Activated T-cell treated with anti-CD3 and anti-CD28 coated beads, Interleukin-2, amount 50 U/mL, for 4 hours (primary cell): ENCODE results near the gene EID2. TPM values are rescaled to one million over a fixed set of nuclear protein-coding genes. Genes with fewer than 3 reads are reported as not detected.
A peak's percentile ranks its signal among the peaks of the same experiment; 100 is the strongest.

ENCODE experiments used
- ATAC-seq, 2 donors: fragments of 200-7000 bp; cut with Tn5 transposase; one replicate each; pipeline ENCODE4 v1.10.0; 2021
- DNase-seq: peaks from one replicate; pipeline ENCODE4 v3.0.0-alpha.2; 2020
- H3K27me3 Mint-ChIP-seq: one replicate; pipeline ENCODE4 v1.8.0; 2021; ENCODE audit warnings: low read depth, mixed read lengths
- H3K36me3 Mint-ChIP-seq: one replicate; pipeline ENCODE4 v1.8.0; 2022; ENCODE audit warnings: mixed read lengths; ENCODE audit not compliant: insufficient read depth
- H3K4me1 Mint-ChIP-seq: one replicate; pipeline ENCODE4 v1.8.0; 2021; ENCODE audit warnings: low read depth, mixed read lengths
- H3K4me3 Mint-ChIP-seq: one replicate; pipeline ENCODE4 v1.8.0; 2021; ENCODE audit warnings: mild to moderate bottlenecking, moderate library complexity, mixed read lengths
- H3K9me3 Mint-ChIP-seq: one replicate; pipeline ENCODE4 v1.8.0; 2021; ENCODE audit warnings: mixed read lengths
- total RNA-seq, 3 donors: library from RNA; stranded (reverse); gene quantifications; one replicate each; pipeline ENCODE4 v1.2.1, GENCODE V29; 2021

EID2 gene
- total RNA-seq, 3 donors from 2014 or later, result 14.9 to 16.5 (median 16.1) TPM

DNA sequence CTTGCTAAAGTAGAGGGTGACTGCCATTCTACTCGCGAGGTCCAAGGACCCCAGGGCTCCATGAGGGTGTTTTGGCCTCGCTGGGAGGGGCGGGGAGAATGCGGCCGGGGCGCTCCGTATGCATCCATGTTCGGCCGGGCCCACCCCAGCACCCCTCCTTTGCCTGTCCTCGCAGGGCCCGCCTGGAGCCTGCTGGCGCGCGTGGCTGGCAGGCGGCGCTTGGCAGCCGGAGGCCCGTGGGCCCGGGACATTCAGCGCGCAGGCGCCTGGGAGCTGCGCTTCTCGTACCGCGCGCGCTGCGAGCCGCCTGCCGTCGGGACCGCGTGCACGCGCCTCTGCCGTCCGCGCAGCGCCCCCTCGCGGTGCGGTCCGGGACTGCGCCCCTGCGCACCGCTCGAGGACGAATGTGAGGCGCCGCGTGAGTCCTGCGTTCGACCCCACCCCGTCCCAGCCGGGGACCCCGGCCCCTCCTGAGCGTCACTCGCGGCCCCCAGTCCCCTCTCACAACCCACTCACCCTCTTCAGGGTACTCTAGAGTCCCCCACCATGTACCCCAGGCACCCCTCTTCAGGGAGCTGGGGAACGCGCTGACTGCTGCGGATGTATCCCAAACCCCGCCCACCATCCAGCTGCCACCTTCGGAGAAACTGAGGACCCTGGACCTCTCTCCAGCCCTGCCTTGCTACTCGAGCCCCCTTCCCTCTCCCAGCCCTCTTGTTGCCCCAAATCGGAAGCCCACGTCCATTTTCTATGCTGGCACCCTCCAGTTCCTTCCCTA is 37.1 kb downstream of the EID2 start:
- ATAC-seq, result peak; percentile 53 to 60
- peak; percentile 75 for DNase-seq
- peaks cover 70% of the 10 kb centered on the region for H3K27me3 Mint-ChIP-seq
- H3K9me3 Mint-ChIP-seq, result no peaks in the 10 kb centered on the region
- no peaks in the 10 kb centered on the region for H3K36me3 Mint-ChIP-seq
- peaks cover 28% of the 10 kb centered on the region for H3K4me1 Mint-ChIP-seq
- no peak overlapping the region for H3K4me3 Mint-ChIP-seq

GRCh38 chr19:39501340-39501739 is 38.6 kb downstream of the EID2 start:
- H3K4me1 Mint-ChIP-seq, result peaks cover 18% of the 10 kb centered on the region
- H3K27me3 Mint-ChIP-seq, result peaks cover 68% of the 10 kb centered on the region
- no peaks in the 10 kb centered on the region for H3K9me3 Mint-ChIP-seq
- ATAC-seq (no peak), DNase-seq (no peak)
- H3K36me3 Mint-ChIP-seq, result no peaks in the 10 kb centered on the region
- no peak overlapping the region for H3K4me3 Mint-ChIP-seq

GRCh38 chr19:39500543-39500942 is 39.4 kb downstream of the EID2 start:
- ATAC-seq, result no peak
- peaks cover 18% of the 10 kb centered on the region for H3K4me1 Mint-ChIP-seq
- no peaks in the 10 kb centered on the region for H3K9me3 Mint-ChIP-seq
- no peak for DNase-seq
- no peaks in the 10 kb centered on the region for H3K36me3 Mint-ChIP-seq
- H3K4me3 Mint-ChIP-seq, result no peak overlapping the region
- H3K27me3 Mint-ChIP-seq, result peaks cover 67% of the 10 kb centered on the region

- DNase-seq, result no peak
- peaks cover 18% of the 10 kb centered on the region for H3K4me1 Mint-ChIP-seq
- H3K9me3 Mint-ChIP-seq, result no peaks in the 10 kb centered on the region
- H3K4me3 Mint-ChIP-seq, result peak overlapping the region; percentile 17
- peaks cover 66% of the 10 kb centered on the region for H3K27me3 Mint-ChIP-seq
- no peaks in the 10 kb centered on the region for H3K36me3 Mint-ChIP-seq
- ATAC-seq, result no peak
Observed at GRCh38 chr19:39499932-39500331, 40.0 kb downstream of the EID2 start.

DNA sequence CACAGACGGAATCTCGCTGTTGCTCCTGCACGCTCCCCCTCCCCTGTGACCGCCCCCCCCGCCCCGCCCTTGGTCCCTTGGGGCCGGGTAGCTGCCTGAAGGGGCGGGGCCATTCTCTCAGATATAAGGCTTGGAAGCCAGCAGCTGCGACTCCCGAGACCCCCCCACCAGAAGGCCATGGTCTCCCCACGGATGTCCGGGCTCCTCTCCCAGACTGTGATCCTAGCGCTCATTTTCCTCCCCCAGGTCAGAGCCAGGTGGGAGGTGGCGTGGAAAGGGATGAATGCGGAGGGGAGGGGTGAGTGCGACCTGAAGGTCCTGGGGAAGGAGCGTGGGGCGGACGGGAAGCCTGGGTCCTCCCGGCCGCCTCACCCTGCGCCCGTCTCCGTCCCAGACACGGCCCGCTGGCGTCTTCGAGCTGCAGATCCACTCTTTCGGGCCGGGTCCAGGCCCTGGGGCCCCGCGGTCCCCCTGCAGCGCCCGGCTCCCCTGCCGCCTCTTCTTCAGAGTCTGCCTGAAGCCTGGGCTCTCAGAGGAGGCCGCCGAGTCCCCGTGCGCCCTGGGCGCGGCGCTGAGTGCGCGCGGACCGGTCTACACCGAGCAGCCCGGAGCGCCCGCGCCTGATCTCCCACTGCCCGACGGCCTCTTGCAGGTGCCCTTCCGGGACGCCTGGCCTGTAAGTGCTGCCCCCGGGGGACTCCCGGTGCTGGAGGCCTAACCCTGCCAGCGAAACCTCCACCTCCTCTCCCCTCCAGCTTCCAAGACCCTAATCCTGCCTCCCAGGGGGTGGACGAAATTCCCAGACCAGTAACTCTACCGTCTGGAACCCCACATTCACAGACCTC is 40.9 kb downstream of the EID2 start, which contains the start of gene DLL3:
DLL3 (plus strand) TSS at position 150 of the 845 bp plus-strand sequence; CDS start at position 178, 28 bp downstream.
- Mint-ChIP-seq H3K27me3 (peaks cover 56% of the 10 kb centered on the region), H3K36me3 (no peaks in the 10 kb centered on the region), H3K4me1 (peaks cover 18% of the 10 kb centered on the region), H3K9me3 (no peaks in the 10 kb centered on the region), H3K4me3 (peak within 1 kb of the TSS; percentile 69)
- no peak for DNase-seq
- peak; percentile 20 to 36 for ATAC-seq

GRCh38 chr19:39497996-39498797 is 41.8 kb downstream of the EID2 start:
- ATAC-seq (peak; percentile 38 to 44), DNase-seq (no peak)
- Mint-ChIP-seq H3K4me3 (peak overlapping the region; percentile 69), H3K27me3 (peaks cover 48% of the 10 kb centered on the region), H3K9me3 (no peaks in the 10 kb centered on the region), H3K36me3 (no peaks in the 10 kb centered on the region), H3K4me1 (peaks cover 16% of the 10 kb centered on the region)

- no peaks in the 10 kb centered on the region for H3K9me3 Mint-ChIP-seq
- no peak for DNase-seq
- peaks cover 14% of the 10 kb centered on the region for H3K4me1 Mint-ChIP-seq
- H3K27me3 Mint-ChIP-seq, result peaks cover 45% of the 10 kb centered on the region
- no peak overlapping the region for H3K4me3 Mint-ChIP-seq
- no peak for ATAC-seq
- H3K36me3 Mint-ChIP-seq, result no peaks in the 10 kb centered on the region
Observed at GRCh38 chr19:39497701-39497995, 42.3 kb downstream of the EID2 start.

- H3K27me3 Mint-ChIP-seq, result peaks cover 37% of the 10 kb centered on the region
- no peaks in the 10 kb centered on the region for H3K36me3 Mint-ChIP-seq
Observed at GRCh38 chr19:39496063-39496462, 43.9 kb downstream of the EID2 start.

GRCh38 chr19:39494661-39495060 is 45.3 kb downstream of the EID2 start:
- H3K9me3 Mint-ChIP-seq, result no peaks in the 10 kb centered on the region
- peaks cover 12% of the 10 kb centered on the region for H3K4me1 Mint-ChIP-seq
- H3K36me3 Mint-ChIP-seq, result no peaks in the 10 kb centered on the region
- no peak overlapping the region for H3K4me3 Mint-ChIP-seq
- H3K27me3 Mint-ChIP-seq, result peaks cover 25% of the 10 kb centered on the region
- ATAC-seq, result no peak
- DNase-seq, result no peak

More at GRCh38 chr19:39496063-39496462, 43.9 kb downstream of the EID2 start:
- no peak for ATAC-seq
- Mint-ChIP-seq H3K9me3 (no peaks in the 10 kb centered on the region), H3K4me1 (peaks cover 14% of the 10 kb centered on the region), H3K4me3 (no peak overlapping the region)
- no peak for DNase-seq

GRCh38 chr19:39492788-39493187 is 47.2 kb downstream of the EID2 start:
- H3K4me3 Mint-ChIP-seq, result no peak overlapping the region
- peaks cover 12% of the 10 kb centered on the region for H3K36me3 Mint-ChIP-seq
- H3K4me1 Mint-ChIP-seq, result no peaks in the 10 kb centered on the region
- DNase-seq (no peak), ATAC-seq (no peak)
- H3K27me3 Mint-ChIP-seq, result peaks cover 12% of the 10 kb centered on the region
- no peaks in the 10 kb centered on the region for H3K9me3 Mint-ChIP-seq

GRCh38 chr19:39492225-39492624 is 47.7 kb downstream of the EID2 start:
- Mint-ChIP-seq H3K4me1 (no peaks in the 10 kb centered on the region), H3K9me3 (no peaks in the 10 kb centered on the region), H3K27me3 (peaks cover 9% of the 10 kb centered on the region), H3K36me3 (peaks cover 13% of the 10 kb centered on the region), H3K4me3 (no peak overlapping the region)
- ATAC-seq (no peak), DNase-seq (no peak)

DNA sequence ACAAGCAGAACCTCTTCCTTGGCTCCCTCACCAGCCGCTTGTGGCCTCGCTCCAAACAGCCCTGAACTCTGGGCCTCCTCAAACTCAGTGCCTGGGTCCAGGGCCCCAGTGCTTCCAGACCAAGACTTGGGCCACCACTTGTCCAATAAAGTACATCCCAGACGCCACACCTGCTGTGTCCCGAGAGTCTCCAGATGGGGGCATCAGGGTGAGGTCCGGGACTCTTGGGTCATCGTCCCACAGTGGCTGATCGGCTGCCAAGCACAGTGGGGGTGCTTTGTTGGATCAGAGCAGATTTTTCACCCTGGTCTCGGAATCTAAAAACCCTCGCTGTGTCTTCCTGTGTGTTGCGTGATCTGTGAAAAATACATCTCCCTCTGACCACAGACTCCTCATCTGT is 50.2 kb downstream of the EID2 start:
- Mint-ChIP-seq H3K36me3 (peaks cover 22% of the 10 kb centered on the region), H3K4me1 (peaks cover 3% of the 10 kb centered on the region), H3K9me3 (no peaks in the 10 kb centered on the region), H3K27me3 (no peaks in the 10 kb centered on the region), H3K4me3 (no peak overlapping the region)
- DNase-seq, result no peak
- no peak for ATAC-seq
